Loucy (cell line): Measurements from ENCODE around the gene SASH1.

Source experiments
- EZH2phosphoT487 ChIP-seq: fragments of 200-600 bp; IDR thresholded peaks from 2 replicates; pipeline ENCODE4 v1.6.1; 2018; ENCODE audit warnings: antibody characterized with exemption, mild to moderate bottlenecking, moderate library complexity, borderline replicate concordance
- TF ChIP-seq, protein P1 (sequence below): fragments of 200-600 bp; sonication (generic); conservative IDR thresholded peaks from 2 replicates; pipeline ENCODE4 v1.5.1; 2014; ENCODE audit warnings: mild to moderate bottlenecking, antibody characterized with exemption, low read length

GRCh38 chr6:148450866-148451265 lies 108.2 kb downstream of the SASH1 start:
- TF ChIP-seq, protein P1, sequence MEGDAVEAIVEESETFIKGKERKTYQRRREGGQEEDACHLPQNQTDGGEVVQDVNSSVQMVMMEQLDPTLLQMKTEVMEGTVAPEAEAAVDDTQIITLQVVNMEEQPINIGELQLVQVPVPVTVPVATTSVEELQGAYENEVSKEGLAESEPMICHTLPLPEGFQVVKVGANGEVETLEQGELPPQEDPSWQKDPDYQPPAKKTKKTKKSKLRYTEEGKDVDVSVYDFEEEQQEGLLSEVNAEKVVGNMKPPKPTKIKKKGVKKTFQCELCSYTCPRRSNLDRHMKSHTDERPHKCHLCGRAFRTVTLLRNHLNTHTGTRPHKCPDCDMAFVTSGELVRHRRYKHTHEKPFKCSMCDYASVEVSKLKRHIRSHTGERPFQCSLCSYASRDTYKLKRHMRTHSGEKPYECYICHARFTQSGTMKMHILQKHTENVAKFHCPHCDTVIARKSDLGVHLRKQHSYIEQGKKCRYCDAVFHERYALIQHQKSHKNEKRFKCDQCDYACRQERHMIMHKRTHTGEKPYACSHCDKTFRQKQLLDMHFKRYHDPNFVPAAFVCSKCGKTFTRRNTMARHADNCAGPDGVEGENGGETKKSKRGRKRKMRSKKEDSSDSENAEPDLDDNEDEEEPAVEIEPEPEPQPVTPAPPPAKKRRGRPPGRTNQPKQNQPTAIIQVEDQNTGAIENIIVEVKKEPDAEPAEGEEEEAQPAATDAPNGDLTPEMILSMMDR = no peak
- TF ChIP-seq EZH2phosphoT487 = no peak
